Endometrium (tissue), 2 donors: ENCODE data around the gene IGLL5.
"Not testable (repeated sequence)": the region's sequence is repeated elsewhere in the genome, so short reads cannot be mapped to it uniquely, and the experiment has no call there.

Source experiments
- FAIRE-seq: peaks from 2 replicates; lab custom pipeline; 2012; peaks lifted over from hg19 to GRCh38; lab: Jason Lieb, UNC
- donor health status: control.
- donor health status: control.

IGLL5 gene

DNA sequence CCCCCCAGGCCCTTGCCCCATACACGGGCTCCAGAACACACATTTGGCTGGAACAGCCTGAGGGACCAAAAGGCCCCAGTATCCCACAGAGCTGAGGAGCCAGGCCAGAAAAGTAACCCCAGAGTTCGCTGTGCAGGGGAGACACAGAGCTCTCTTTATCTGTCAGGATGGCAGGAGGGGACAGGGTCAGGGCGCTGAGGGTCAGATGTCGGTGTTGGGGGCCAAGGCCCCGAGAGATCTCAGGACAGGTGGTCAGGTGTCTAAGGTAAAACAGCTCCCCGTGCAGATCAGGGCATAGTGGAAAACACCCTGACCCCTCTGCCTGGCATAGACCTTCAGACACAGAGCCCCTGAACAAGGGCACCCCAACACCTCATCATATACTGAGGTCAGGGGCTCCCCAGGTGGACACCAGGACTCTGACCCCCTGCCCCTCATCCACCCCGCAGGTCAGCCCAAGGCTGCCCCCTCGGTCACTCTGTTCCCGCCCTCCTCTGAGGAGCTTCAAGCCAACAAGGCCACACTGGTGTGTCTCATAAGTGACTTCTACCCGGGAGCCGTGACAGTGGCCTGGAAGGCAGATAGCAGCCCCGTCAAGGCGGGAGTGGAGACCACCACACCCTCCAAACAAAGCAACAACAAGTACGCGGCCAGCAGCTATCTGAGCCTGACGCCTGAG is 13.1 kb downstream of the IGLL5 start:
- not testable (repeated sequence) for FAIRE-seq

DNA sequence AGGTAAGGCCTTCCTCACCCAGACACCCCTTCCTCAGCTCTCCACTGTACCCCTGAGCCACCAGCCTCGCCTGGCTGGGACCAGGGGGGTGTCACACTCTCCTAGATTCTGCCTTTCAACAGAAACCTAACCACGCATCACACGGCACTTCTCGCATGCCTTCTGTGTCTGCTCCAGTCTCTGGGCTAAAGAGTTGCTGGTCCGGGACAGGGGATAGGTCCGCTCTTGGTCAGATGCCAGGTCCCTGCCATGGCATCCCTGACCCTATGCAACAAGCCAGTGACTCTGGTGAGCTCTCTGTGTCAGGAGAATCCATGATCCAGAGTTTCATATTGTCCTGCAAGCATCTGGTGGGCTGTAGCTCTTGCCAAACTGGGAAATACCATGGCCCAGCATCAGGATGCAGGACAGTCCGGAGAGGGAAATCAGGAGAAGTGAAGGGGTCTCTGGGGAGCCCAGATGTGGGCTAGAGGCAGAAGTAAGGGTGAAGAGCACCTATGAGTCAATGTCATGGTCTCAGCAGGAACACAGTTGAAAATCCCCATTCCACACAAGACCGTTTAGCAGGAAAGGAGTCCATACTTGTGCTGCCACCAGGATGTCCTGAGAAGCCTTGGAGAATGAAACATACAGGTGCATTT is 14.1 kb downstream of the IGLL5 start:
- no peak for FAIRE-seq

DNA sequence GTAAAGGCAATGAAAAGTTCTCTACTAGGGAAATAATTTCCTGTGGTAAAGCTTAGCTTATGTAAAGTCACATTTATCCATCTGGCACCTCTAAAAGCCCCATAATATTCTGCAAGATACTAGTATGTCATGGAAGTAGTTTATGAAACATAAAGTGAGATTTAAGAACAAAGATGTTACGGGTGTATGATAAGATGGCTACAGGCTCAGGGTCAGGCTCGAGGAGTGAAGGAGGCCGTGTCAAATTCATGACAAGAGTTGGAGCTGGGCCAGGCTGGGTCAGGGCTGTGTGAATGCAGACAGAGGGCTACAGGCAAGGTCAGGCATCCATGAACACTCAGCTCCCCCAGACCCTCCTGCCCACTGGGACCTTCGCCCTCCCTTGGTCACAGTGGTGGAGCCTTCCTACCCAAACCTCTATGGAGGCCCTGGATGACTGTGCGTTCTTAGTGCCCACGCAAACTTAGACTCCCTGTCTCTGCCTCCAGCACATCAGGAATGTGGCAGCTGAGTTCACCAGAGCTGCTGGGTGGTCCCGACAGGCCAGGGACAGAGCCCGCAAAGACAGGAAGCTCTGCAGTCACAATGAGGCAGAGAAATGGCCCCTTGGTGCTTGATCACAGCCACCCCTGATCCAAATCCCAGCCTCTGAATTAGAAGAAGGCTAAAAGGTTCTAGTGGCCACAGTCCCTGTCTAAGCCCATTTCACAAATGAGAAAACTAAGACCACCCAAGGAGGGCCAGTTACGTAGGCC is 14.8 kb downstream of the IGLL5 start:
- FAIRE-seq: no peak

DNA sequence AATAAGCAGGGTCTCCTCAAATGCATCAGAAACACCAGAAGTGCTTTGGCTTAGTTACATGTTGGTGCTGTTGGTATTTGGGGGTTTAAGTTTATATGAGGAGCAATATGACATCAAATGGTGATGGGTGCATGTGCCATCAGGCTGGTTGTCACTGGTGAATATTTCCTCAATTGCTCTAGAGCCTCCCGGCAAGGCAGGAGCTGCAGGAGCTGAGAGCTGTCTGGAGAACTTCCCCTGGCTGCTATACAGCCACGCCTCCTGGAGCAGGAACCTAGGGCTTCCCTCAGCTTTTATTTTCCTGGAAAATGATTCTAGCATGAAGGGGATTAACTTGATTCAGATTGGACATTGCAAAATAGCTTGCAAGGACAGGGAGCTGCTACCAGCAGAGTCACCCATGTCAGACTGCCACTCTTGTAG is 15.8 kb downstream of the IGLL5 start:
- FAIRE-seq: no peak

DNA sequence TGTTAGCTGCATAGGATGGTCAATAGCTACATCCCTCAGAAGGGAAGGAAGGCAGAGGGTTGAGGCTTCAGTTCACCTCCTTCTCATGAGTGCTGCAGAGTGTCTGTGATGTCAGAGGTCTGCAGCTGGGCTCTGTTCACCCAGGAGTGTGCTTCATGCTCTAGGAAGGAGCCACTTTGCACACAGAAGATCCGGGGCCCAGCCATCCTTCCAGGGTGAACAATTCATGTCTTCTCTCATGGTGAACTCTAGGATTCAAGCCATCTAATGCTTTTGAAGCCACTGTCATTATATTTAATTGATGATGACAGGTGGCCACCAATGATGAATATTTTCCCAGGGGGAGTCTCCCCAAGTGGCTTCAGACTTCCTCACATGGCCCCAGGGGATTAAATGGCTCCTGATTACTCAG is 16.2 kb downstream of the IGLL5 start:
- not testable (repeated sequence) for FAIRE-seq

DNA sequence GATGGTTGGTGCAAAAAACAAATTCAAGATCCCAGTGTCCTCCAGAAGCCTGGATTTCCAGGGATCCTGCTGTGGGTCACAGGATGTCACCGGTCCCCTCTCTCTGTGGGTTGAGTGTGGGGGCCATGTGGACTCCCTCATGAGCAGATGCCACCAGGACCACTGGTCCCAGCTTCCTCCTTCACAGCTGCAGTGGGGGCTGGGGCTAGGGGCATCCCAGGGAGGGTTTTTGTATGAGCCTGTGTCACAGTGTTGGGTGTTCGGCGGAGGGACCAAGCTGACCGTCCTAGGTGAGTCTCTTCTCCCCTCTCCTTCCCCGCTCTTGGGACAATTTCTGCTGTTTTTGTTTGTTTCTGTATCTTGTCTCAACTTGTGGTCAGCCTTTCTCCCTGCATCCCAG is 17.1 kb downstream of the IGLL5 start:
- not testable (repeated sequence) for FAIRE-seq

DNA sequence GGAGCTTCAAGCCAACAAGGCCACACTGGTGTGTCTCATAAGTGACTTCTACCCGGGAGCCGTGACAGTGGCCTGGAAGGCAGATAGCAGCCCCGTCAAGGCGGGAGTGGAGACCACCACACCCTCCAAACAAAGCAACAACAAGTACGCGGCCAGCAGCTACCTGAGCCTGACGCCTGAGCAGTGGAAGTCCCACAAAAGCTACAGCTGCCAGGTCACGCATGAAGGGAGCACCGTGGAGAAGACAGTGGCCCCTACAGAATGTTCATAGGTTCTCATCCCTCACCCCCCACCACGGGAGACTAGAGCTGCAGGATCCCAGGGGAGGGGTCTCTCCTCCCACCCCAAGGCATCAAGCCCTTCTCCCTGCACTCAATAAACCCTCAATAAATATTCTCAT is 18.8 kb downstream of the IGLL5 start:
- FAIRE-seq: not testable (repeated sequence)

DNA sequence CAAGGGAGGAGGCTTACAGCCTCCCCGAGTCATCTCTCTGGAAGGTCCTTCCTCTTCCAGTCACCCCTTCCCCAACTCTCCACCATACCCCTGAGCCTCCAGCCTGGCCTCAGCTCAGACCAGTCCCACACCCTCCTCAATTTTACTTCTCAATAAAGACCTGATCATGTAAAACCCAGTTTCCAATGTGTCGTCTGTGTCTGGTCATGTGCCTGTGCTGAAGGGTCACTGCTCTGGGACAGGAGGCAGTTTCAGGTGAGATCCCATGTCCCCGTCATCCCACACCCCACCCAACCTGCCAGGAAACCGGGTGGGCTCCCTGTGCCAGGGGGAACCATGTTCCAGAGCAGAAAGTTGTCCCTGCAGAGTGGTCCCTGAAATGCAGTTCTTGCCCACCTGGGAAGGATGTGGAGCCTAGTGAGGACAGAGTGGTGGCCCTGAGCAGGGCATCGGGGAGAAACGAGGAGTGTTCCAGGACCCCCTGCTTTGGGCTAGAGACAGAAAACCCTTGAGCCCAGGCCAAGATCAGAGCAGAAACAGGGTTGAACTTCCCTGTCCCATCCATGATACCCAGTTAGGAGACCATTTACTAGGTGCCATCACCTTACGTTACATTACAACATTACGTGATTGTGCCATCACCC is 19.4 kb downstream of the IGLL5 start:
- FAIRE-seq: no peak

DNA sequence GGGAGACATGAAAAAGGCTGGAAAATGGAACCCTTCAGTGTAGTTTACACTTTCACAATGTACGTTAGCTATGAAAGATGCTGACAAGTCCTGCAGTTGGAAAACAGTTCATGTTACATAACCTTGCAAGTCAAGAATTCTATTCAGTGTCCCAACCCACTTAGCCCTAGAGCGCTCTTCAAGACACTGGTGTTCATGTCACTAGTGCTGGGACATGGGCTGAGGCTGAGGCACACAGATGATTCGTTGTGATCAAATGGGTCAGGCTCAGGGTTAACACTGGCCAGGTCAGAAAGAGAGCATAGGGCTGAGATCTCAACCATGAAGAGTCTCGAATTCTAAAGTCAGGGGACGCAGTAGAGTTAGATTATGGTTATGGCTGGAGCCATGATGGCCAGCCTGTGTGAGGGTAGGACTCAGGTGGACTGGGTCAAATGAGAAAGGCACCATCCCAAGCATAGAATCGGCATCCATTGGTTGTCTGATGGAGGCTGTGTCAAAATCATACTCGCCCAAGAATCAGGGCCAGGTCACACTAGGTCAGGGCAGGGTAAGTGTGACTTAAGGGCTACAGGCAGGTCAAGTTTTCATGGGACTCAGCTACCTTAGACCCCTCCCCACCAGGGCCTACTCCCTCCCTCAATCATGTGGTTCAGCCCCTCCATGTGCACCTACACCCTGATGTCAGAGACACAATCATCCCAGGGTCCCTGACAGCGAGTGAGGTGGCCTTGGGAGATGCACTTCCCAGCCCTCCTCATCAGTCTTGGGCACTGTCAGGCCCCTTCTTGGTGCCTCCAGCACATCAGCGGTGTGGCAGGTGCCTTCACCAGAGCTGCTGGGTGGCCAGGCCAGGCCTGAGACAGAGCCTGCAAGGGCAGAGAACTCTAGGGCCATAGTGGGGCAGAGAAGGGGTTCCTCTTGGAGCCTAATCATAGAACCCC is 20.2 kb downstream of the IGLL5 start:
- FAIRE-seq: no peak

DNA sequence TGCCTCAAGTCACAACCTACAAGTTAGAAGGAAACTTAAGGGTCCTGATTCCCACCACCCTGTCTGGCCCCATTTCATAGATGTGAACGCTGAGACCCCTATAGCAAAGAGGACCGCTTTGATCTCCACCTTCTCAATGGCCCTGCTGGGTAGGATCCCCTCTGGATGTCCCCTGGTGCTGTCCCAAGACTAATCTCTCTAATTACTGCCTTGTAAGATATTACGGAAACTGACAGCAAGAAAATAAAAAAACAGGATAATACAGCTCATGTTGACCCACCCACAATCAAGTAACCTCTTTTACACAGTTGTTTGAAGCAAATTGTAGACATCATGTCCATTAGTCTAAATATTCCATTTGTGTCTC is 20.9 kb downstream of the IGLL5 start:
- FAIRE-seq: no peak

DNA sequence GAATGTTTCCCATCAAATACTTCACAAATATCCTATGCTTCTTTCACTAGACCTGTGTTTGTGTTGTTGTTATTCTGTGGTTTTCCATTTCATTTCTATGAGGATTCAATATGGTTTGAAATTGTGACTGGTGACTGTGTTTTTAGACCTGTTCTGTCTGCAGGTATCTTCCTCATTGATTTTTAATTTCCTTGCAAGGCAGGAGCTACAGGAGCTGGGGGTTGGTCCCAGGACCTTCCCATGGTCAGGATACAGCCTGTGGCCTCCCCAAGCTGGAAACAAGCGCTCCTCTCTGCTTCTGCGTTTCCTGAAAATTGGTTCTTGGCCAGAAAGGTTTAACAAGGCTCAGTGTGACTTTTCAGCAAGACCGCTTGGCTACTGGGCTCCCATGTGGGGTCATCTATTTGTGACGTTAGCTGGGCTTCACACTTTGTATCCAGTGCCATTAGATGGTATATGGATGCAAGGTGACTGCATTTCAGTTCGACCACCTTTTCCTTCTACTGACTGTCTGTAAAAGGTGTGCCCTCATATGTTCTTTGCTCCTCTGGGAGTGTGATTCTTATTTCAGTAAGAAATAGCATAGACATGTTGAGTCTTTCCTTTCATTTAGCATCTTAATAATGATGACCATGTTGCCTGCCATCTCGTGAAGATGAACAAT is 21.5 kb downstream of the IGLL5 start:
- FAIRE-seq: no peak

DNA sequence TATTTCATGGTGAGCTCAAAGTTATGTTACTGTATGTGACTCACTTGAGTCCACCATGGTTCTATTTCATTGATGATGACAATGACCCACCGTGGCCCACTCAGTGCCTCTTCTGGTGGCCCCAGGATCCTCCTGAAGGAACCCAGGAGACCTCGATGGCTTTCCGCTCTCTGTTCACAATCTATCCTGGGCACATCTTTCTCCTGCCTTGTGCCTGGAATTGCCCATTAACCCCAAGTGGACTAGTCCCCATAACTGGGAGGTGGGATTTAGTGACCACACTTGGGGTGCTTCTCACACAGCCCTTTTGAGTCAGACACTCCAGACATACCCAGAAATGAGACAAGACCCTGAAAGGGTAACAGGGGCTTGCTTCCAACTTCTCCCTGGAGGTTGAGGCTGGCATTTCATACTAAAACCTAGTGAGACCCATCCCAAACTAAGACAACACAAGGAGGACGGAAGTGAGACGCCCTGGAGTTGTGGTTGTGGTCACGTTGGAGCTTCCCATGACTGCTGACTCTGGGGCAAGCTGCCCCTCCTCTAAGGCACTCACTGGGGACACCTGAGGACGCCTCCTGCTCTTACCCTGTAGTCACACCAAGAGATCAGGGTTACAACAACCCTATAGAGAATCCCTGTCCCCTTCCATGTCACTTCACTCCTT is 22.1 kb downstream of the IGLL5 start:
- no peak for FAIRE-seq

DNA sequence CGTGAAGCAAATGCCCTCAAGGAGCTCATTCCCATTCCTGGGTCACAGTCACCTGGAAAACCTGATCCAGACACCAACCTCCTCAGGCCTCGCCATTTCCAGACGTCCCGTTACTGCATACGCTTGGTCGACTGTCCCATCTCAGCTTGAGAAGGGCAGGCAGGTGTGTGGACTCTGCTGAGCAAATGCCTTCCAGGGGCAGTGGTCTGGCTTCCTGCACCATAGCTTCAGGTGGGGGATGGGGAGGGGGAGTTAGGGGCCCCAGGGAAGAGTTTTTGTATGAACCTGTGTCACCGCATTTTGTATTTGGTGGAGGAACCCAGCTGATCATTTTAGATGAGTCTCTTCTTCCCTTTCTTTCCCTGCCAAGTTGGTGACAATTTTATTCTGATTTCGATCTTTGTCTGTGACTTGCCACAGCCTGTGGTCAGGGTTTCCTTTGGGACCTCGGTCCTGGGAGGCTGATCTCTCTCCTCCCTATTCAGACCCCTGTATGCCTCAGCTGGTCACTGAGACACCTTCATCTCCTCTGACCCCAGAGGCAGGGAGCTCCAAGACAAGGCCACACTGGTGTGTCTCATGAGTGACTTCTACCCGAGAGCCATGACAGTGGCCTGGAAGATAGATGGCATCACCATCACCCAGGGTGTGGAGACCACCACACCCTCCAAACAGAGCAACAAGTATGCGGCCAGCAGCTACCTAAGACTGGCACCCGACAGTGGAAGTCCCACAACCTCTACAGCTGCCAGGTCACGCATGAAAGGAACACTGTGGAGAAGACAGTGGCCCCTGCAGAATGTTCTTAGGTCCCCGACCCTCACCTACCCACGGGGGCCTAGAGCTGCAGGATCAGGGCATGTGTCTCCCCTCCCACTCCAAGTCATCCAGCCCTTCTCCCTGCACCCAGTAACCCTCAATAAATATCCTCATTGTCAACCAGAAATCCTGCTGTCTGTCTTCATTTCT is 22.9 kb downstream of the IGLL5 start:
- no peak for FAIRE-seq

DNA sequence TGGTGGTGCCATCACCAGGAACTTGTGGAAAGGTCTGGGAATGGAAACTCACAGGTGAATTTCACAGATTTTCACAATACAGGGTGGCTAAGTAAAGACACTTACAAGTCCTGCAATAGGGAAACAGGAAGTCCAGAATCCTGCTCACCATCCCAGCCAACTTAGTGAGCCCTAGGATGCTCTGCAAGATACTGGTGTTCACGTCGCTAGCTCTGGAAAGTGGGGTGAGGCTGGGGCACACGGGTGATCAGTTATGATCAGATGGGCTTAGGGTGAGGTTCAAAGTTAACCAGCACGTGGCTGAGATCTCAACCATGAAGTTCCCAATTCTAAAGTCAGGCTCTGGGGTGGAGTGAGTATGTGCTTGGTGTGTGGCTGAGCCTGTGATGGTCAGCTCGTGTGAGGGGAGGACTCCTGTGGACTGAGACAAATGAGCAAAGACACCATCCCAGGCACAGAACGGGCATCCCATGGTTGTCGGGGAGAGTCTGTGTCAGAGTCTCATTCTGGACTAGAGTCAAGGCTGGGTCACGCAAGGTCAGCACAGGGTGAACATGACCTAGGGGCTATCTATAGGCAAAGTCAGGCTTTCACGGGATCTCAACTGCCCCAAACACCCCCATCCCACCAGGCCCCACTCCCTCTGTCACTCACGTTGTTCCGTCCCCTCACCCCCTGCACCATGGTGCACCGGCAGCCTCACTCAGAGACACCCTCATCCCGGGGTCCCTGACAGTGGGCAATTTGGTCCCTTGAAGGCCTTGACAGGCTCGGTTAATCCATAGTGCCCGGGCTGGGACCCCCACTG is 23.9 kb downstream of the IGLL5 start:
- FAIRE-seq: no peak

DNA sequence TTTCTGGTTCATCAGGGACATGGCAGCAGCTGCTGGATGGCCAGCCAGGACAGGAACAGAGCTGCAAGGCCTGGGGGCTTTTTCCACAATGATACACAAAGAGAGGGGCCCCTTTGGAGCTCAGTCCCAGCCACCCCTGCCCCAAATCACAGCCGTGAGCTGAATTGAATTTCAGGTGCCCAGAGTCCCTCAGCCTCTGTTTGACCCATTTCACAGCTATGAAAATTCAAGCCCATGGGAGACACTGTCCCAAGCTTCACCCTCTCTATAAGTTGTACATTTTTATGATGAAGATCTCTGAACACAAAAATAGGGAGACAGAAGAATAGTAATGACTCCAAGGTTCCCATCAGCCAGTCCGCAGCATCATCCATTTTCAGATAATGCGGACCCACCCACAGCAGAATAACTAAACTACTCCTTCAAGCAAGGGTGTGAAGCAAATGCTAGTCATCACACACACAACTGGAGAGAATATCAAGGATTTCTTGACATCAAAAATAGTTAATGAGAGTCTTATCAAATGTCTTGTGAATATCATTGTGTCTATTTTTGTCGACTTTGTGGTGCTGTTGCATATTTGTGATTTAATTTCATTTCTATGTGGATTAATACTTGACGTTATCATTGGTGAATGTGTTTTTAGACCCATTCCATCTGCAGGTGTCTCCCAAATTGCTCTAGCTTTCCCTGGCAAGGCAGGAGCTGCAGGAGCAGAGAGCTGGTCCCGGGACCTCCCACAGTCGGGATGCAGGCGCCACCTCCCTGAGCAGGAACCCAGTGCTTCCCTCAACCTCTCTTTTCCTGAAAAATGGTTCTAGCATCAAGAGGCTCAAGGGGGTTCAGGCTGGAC is 24.7 kb downstream of the IGLL5 start:
- FAIRE-seq: no peak

DNA sequence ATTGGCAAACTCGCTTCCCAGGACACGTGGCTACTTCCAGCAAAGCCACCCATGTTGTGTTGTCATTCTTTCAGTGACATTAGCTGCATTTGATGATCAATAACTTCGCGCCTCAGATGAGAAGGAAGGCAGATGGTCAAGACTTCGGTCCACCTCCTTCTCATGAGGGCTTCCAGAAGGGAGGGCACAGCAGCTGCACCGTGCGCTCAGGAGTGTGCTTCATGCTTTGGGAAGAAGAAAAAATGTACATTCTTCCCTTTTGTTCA is 25.3 kb downstream of the IGLL5 start:
- no peak for FAIRE-seq

DNA sequence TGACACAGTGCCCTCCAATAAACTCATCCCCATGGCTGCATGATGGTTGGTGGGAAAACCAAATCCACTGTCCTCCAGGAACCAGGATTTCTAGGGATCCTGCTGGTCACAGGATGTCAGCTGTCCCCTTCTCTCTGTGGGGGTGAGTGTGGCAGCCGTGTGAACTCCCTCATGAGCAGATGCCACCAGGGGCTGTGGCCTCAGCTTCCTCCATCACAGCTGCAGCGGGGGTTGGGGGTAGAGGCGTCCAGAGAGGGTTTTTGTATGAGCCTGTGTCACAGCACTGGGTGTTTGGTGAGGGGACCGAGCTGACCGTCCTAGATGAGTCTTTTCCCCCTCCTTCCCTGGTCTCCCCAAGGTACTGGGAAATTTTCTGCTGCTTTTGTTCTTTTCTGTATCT is 26.4 kb downstream of the IGLL5 start:
- FAIRE-seq: no peak
